GM23338 (cell line): Measurements from ENCODE around the gene DCDC1. TPM values are rescaled to one million over a fixed set of nuclear protein-coding genes. Genes with fewer than 3 reads are reported as not detected.

Experiments used
- ATAC-seq: fragments of 200-7000 bp; cut with Tn5 transposase; 3 replicates; pipeline ENCODE4 v1.9.1; 2020
- DNase-seq: peaks from one replicate; pipeline ENCODE4 v3.0.0-alpha.2; 2015; ENCODE audit warnings: low spot score
- H2AFZ ChIP-seq: fragments of 200-600 bp; sonication (generic); 2 replicates; pipeline ENCODE4 v1.8.0; 2016; ENCODE audit warnings: antibody characterized with exemption, mild to moderate bottlenecking, moderate library complexity
- H3F3A ChIP-seq: fragments of 200-600 bp; sonication (generic); replicated peaks from 2 replicates; pipeline ENCODE4 v1.8.0; 2017; ENCODE audit warnings: antibody characterized with exemption, mixed run types, low read depth
- H3K27ac ChIP-seq: fragments of 200-600 bp; sonication (generic); 2 replicates; pipeline ENCODE4 v1.6.1; 2016; ENCODE audit warnings: low read depth
- H3K27me3 ChIP-seq: fragments of 200-600 bp; sonication (generic); 2 replicates; pipeline ENCODE4 v1.8.0; 2016; ENCODE audit warnings: mild to moderate bottlenecking, mixed run types, moderate library complexity; ENCODE audit not compliant: insufficient read depth
- H3K36me3 ChIP-seq: fragments of 200-600 bp; sonication (generic); 2 replicates; pipeline ENCODE4 v1.8.0; 2016; ENCODE audit warnings: mild to moderate bottlenecking; ENCODE audit not compliant: insufficient read depth
- H3K4me1 ChIP-seq: fragments of 200-600 bp; sonication (generic); 2 replicates; pipeline ENCODE4 v1.8.0; 2016; ENCODE audit warnings: mild to moderate bottlenecking, moderate library complexity; ENCODE audit not compliant: insufficient read depth
- H3K4me2 ChIP-seq: fragments of 200-600 bp; sonication (generic); 2 replicates; pipeline ENCODE4 v1.7.1; 2017; ENCODE audit warnings: mixed run types
- H3K4me3 ChIP-seq: fragments of 200-600 bp; sonication (generic); 2 replicates; pipeline ENCODE4 v1.6.1; 2016; ENCODE audit warnings: mixed run types
- H3K79me2 ChIP-seq: fragments of 200-600 bp; sonication (generic); replicated peaks from 2 replicates; pipeline ENCODE4 v1.8.0; 2017; ENCODE audit warnings: mild to moderate bottlenecking; ENCODE audit not compliant: insufficient read depth
- H3K9me2 ChIP-seq: fragments of 200-600 bp; sonication (generic); 2 replicates; pipeline ENCODE4 v1.8.0; 2017; ENCODE audit not compliant: insufficient read depth
- H4K20me1 ChIP-seq: fragments of 200-600 bp; sonication (generic); replicated peaks from 2 replicates; pipeline ENCODE4 v1.8.0; 2017; ENCODE audit warnings: mild to moderate bottlenecking; ENCODE audit not compliant: insufficient read depth
- H3K27ac Mint-ChIP-seq: 2 replicates; pipeline ENCODE4 v1.8.0; 2020; ENCODE audit warnings: inconsistent platforms, mild to moderate bottlenecking, moderate library complexity, mixed read lengths
- H3K27me3 Mint-ChIP-seq: 3 replicates; pipeline ENCODE4 v1.8.0; 2022; ENCODE audit warnings: low read depth, mild to moderate bottlenecking, moderate library complexity, mixed read lengths, inconsistent platforms; ENCODE audit not compliant: insufficient read depth, poor library complexity
- H3K36me3 Mint-ChIP-seq: 3 replicates; pipeline ENCODE4 v1.8.0; 2021; ENCODE audit warnings: low read depth, mild to moderate bottlenecking, inconsistent platforms, moderate library complexity, mixed read lengths
- H3K4me1 Mint-ChIP-seq: 3 replicates; pipeline ENCODE4 v1.8.0; 2020; ENCODE audit warnings: mild to moderate bottlenecking, inconsistent platforms, mixed read lengths
- H3K4me3 Mint-ChIP-seq: 3 replicates; pipeline ENCODE4 v1.8.0; 2021; ENCODE audit warnings: moderate library complexity, mild to moderate bottlenecking, inconsistent platforms, mixed read lengths
- H3K9me3 Mint-ChIP-seq: 3 replicates; pipeline ENCODE4 v1.8.0; 2020; ENCODE audit warnings: moderate library complexity, mild to moderate bottlenecking, inconsistent platforms, mixed read lengths
- CREB1 ChIP-seq: fragments of 250-450 bp; sonication (Bioruptor Pico); IDR thresholded peaks from 2 replicates; pipeline ENCODE4 v1.5.0; 2020; ENCODE audit warnings: low read depth, mild to moderate bottlenecking, moderate library complexity
- EZH2 ChIP-seq: fragments of 200-600 bp; sonication (generic); IDR thresholded peaks from one replicate; pipeline ENCODE4 v1.8.0; 2017; ENCODE audit warnings: antibody characterized with exemption, mild to moderate bottlenecking, low read depth; ENCODE audit not compliant: unreplicated experiment
- EZH2phosphoT487 ChIP-seq: fragments of 200-600 bp; sonication (generic); IDR thresholded peaks from one replicate; pipeline ENCODE4 v1.8.1; 2018; ENCODE audit warnings: antibody characterized with exemption; ENCODE audit not compliant: unreplicated experiment
- JUNB ChIP-seq: IDR thresholded peaks from one replicate; pipeline ENCODE4 v1.6.1; 2016; ENCODE audit warnings: antibody characterized with exemption; ENCODE audit not compliant: unreplicated experiment
- NANOG ChIP-seq: IDR thresholded peaks from 2 replicates; pipeline ENCODE4 v1.6.1; 2016; ENCODE audit warnings: antibody characterized with exemption, borderline replicate concordance
- POLR2AphosphoS5 ChIP-seq: IDR thresholded peaks from 2 replicates; pipeline ENCODE4 v1.6.1; 2016; ENCODE audit warnings: antibody characterized with exemption, low read depth
- STAT1 ChIP-seq: IDR thresholded peaks from one replicate; pipeline ENCODE4 v1.6.1; 2016; ENCODE audit warnings: antibody characterized with exemption; ENCODE audit not compliant: unreplicated experiment
- ZNF331 ChIP-seq: fragments of 250-450 bp; sonication (Bioruptor Pico); IDR thresholded peaks from 2 replicates; pipeline ENCODE4 v1.5.0; 2020; ENCODE audit warnings: low read depth, mild to moderate bottlenecking, moderate library complexity
- polyA plus RNA-seq: library from polyadenylated mRNA; unstranded; fragments of >200 nt; fragmentation: Nextera tagmentation; extraction: Ambion mirVana; gene quantifications from 2 replicates; pipeline ENCODE4 v1.2.1, GENCODE V29; 2016
- total RNA-seq: library from RNA; depleted of rRNA; stranded (reverse); fragments of >200 nt; shearing (Covaris generic); gene quantifications from 2 replicates; pipeline ENCODE4 v1.2.3, GENCODE V29; 2014
- TF ChIP-seq, protein P1 (sequence below): fragments of 250-450 bp; sonication (Bioruptor Pico); IDR thresholded peaks from 2 replicates; pipeline ENCODE4 v1.5.0; 2020; ENCODE audit warnings: mild to moderate bottlenecking, moderate library complexity
- TF ChIP-seq, protein P2 (sequence below): IDR thresholded peaks from one replicate; pipeline ENCODE4 v1.6.1; 2018; ENCODE audit warnings: antibody characterized with exemption; ENCODE audit not compliant: unreplicated experiment
- TF ChIP-seq, protein P3 (sequence below), 2 experiments: fragments of 200-600 bp in 1 of 2; sonication (generic) in 1 of 2; conservative IDR thresholded peaks; 2 replicates each; pipeline versions ENCODE4 v1.5.1 to v1.6.1; 2016 to 2017; ENCODE audit warnings: antibody characterized with exemption in 2 of 2, low read depth in 2 of 2, mild to moderate bottlenecking in 2 of 2, moderate library complexity in 1 of 2

DCDC1 gene
- total and polyA plus RNA-seq, 2 experiments from 2014 or later, result 0.56 to 0.58 TPM

DNA sequence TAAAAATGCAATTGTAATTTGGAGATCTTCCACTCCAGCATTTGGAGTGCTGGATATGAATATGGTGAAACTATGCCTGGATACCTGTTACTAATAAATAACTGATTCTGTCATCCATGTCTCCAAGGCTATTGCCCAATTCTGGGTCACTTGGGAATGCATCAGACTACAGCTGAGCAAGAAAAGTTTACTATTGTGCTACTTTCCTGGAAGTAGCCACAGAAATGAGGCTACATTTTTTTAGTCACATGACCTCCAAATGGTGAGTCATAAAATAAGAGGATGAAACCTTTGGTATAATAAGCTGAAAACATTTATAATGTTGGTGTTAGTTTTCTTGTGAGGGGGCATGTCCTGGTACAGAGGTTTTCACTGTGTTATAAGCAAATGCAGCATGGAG, 44.4 kb downstream of the DCDC1 start:
- DNase-seq (no peak), ATAC-seq (no peak)
- no peaks in the 10 kb centered on the region for H3F3A ChIP-seq
- Mint-ChIP-seq H3K27ac (no peak overlapping the region), H3K9me3 (peaks cover 6% of the 10 kb centered on the region; the same call in 1 of the 3 replicates), H3K27me3 (peaks cover 2% of the 10 kb centered on the region), H3K36me3 (peaks cover 5% of the 10 kb centered on the region; the same call in 1 of the 3 replicates), H3K4me3 (no peak overlapping the region), H3K4me1 (peaks cover 4% of the 10 kb centered on the region; the same call in 2 of the 3 replicates)
- H3K4me3 ChIP-seq, result no peak overlapping the region
- TF ChIP-seq ZNF331 (CRISPR knock-in tag), result no peak
- TF ChIP-seq POLR2AphosphoS5, result no peak
- no peaks in the 10 kb centered on the region for H3K36me3 ChIP-seq
- H4K20me1 ChIP-seq, result no peaks in the 10 kb centered on the region
- no peak overlapping the region for H3K4me2 ChIP-seq
- H3K4me1 ChIP-seq, result no peaks in the 10 kb centered on the region
- H2AFZ ChIP-seq, result no peak overlapping the region
- no peaks in the 10 kb centered on the region for H3K27me3 ChIP-seq
- H3K9me2 ChIP-seq, result no peaks in the 10 kb centered on the region; the same call in 1 of the 2 replicates
- H3K27ac ChIP-seq, result no peak overlapping the region
- H3K79me2 ChIP-seq, result no peaks in the 10 kb centered on the region

DNA sequence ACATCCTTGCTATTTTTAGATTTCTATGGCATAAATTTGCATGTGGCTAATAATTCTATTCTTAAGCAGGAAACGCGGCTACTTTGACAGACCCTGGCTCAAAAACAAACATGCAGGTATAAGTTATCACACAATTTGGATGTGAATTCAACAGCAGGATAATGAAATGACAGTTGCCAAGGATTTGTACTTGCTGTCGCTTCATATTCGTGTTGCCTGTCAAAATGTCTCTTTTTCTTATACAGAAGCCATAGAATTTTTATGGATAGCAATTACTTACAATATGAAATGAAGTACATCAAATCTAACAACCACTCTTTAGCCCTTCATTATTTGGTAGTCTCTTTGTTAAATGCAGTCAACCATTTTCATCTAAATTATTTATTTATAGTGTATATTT, 46.4 kb downstream of the DCDC1 start:
- Mint-ChIP-seq H3K4me1 (peaks cover 4% of the 10 kb centered on the region; the same call in 2 of the 3 replicates), H3K4me3 (no peak overlapping the region), H3K36me3 (peaks cover 4% of the 10 kb centered on the region; the same call in 1 of the 3 replicates), H3K27ac (no peak overlapping the region), H3K27me3 (peaks cover 2% of the 10 kb centered on the region), H3K9me3 (peaks cover 6% of the 10 kb centered on the region; the same call in 1 of the 3 replicates)
- no peak for ATAC-seq
- Histone ChIP-seq H2AFZ (no peak overlapping the region), H3K4me2 (no peak overlapping the region), H3K9me2 (no peaks in the 10 kb centered on the region; the same call in 1 of the 2 replicates), H3K79me2 (no peaks in the 10 kb centered on the region), H3K36me3 (no peaks in the 10 kb centered on the region), H3K27ac (no peak overlapping the region), H3K4me1 (no peaks in the 10 kb centered on the region), H3K27me3 (no peaks in the 10 kb centered on the region), H3F3A (no peaks in the 10 kb centered on the region), H4K20me1 (no peaks in the 10 kb centered on the region), H3K4me3 (no peak overlapping the region)
- no peak for DNase-seq
- TF ChIP-seq, protein P1, sequence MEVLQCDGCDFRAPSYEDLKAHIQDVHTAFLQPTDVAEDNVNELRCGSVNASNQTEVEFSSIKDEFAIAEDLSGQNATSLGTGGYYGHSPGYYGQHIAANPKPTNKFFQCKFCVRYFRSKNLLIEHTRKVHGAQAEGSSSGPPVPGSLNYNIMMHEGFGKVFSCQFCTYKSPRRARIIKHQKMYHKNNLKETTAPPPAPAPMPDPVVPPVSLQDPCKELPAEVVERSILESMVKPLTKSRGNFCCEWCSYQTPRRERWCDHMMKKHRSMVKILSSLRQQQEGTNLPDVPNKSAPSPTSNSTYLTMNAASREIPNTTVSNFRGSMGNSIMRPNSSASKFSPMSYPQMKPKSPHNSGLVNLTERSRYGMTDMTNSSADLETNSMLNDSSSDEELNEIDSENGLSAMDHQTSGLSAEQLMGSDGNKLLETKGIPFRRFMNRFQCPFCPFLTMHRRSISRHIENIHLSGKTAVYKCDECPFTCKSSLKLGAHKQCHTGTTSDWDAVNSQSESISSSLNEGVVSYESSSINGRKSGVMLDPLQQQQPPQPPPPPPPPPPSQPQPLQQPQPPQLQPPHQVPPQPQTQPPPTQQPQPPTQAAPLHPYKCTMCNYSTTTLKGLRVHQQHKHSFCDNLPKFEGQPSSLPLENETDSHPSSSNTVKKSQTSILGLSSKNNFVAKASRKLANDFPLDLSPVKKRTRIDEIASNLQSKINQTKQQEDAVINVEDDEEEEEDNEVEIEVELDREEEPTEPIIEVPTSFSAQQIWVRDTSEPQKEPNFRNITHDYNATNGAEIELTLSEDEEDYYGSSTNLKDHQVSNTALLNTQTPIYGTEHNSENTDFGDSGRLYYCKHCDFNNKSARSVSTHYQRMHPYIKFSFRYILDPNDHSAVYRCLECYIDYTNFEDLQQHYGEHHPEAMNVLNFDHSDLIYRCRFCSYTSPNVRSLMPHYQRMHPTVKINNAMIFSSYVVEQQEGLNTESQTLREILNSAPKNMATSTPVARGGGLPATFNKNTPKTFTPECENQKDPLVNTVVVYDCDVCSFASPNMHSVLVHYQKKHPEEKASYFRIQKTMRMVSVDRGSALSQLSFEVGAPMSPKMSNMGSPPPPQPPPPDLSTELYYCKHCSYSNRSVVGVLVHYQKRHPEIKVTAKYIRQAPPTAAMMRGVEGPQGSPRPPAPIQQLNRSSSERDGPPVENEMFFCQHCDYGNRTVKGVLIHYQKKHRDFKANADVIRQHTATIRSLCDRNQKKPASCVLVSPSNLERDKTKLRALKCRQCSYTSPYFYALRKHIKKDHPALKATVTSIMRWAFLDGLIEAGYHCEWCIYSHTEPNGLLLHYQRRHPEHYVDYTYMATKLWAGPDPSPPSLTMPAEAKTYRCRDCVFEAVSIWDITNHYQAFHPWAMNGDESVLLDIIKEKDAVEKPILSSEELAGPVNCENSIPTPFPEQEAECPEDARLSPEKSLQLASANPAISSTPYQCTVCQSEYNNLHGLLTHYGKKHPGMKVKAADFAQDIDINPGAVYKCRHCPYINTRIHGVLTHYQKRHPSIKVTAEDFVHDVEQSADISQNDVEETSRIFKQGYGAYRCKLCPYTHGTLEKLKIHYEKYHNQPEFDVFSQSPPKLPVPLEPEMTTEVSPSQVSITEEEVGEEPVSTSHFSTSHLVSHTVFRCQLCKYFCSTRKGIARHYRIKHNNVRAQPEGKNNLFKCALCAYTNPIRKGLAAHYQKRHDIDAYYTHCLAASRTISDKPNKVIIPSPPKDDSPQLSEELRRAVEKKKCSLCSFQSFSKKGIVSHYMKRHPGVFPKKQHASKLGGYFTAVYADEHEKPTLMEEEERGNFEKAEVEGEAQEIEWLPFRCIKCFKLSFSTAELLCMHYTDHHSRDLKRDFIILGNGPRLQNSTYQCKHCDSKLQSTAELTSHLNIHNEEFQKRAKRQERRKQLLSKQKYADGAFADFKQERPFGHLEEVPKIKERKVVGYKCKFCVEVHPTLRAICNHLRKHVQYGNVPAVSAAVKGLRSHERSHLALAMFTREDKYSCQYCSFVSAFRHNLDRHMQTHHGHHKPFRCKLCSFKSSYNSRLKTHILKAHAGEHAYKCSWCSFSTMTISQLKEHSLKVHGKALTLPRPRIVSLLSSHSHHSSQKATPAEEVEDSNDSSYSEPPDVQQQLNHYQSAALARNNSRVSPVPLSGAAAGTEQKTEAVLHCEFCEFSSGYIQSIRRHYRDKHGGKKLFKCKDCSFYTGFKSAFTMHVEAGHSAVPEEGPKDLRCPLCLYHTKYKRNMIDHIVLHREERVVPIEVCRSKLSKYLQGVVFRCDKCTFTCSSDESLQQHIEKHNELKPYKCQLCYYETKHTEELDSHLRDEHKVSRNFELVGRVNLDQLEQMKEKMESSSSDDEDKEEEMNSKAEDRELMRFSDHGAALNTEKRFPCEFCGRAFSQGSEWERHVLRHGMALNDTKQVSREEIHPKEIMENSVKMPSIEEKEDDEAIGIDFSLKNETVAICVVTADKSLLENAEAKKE, result no peak
- TF ChIP-seq, protein P2, sequence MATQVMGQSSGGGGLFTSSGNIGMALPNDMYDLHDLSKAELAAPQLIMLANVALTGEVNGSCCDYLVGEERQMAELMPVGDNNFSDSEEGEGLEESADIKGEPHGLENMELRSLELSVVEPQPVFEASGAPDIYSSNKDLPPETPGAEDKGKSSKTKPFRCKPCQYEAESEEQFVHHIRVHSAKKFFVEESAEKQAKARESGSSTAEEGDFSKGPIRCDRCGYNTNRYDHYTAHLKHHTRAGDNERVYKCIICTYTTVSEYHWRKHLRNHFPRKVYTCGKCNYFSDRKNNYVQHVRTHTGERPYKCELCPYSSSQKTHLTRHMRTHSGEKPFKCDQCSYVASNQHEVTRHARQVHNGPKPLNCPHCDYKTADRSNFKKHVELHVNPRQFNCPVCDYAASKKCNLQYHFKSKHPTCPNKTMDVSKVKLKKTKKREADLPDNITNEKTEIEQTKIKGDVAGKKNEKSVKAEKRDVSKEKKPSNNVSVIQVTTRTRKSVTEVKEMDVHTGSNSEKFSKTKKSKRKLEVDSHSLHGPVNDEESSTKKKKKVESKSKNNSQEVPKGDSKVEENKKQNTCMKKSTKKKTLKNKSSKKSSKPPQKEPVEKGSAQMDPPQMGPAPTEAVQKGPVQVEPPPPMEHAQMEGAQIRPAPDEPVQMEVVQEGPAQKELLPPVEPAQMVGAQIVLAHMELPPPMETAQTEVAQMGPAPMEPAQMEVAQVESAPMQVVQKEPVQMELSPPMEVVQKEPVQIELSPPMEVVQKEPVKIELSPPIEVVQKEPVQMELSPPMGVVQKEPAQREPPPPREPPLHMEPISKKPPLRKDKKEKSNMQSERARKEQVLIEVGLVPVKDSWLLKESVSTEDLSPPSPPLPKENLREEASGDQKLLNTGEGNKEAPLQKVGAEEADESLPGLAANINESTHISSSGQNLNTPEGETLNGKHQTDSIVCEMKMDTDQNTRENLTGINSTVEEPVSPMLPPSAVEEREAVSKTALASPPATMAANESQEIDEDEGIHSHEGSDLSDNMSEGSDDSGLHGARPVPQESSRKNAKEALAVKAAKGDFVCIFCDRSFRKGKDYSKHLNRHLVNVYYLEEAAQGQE, result no peak
- TF ChIP-seq CREB1 (no peak), ZNF331 (CRISPR knock-in tag) (no peak), STAT1 (no peak), NANOG (no peak), EZH2phosphoT487 (no peak), JUNB (no peak), EZH2 (no peak), POLR2AphosphoS5 (no peak)
- TF ChIP-seq, protein P3, sequence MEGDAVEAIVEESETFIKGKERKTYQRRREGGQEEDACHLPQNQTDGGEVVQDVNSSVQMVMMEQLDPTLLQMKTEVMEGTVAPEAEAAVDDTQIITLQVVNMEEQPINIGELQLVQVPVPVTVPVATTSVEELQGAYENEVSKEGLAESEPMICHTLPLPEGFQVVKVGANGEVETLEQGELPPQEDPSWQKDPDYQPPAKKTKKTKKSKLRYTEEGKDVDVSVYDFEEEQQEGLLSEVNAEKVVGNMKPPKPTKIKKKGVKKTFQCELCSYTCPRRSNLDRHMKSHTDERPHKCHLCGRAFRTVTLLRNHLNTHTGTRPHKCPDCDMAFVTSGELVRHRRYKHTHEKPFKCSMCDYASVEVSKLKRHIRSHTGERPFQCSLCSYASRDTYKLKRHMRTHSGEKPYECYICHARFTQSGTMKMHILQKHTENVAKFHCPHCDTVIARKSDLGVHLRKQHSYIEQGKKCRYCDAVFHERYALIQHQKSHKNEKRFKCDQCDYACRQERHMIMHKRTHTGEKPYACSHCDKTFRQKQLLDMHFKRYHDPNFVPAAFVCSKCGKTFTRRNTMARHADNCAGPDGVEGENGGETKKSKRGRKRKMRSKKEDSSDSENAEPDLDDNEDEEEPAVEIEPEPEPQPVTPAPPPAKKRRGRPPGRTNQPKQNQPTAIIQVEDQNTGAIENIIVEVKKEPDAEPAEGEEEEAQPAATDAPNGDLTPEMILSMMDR (conservative IDR thresholded peaks at IDR 0.05; ENCODE audit: low read depth in 2 of 2), result no peak
